Measurements from ENCODE around the gene GPR137. TPM values are rescaled to one million over a fixed set of nuclear protein-coding genes. Genes with fewer than 3 reads are reported as not detected.

The GPR137 gene
- total and polyA plus RNA-seq, 9 of the 15 experiments (the other 6 are each of a cell fraction or from before 2014, with no cell fraction given): 0.32 to 26.7 (median 10.7) TPM

GRCh38 chr11:64320556-64320955, 34.9 kb downstream of the GPR137 start:
- no peak for FAIRE-seq
- no peak for TF ChIP-seq KDM1A (IDR thresholded peaks at IDR 0.05)
- no peak for TF ChIP-seq IRF9 (tag; IDR thresholded peaks at IDR 0.05)
- no peak for TF ChIP-seq ATF7 (IDR thresholded peaks at IDR 0.05)
- no peak for TF ChIP-seq SRSF9 (IDR thresholded peaks at IDR 0.05; ENCODE audit: borderline replicate concordance, low read depth, low read length)
- TF ChIP-seq ZNF239 (CRISPR knock-in tag; IDR thresholded peaks at IDR 0.05): no peak
- TF ChIP-seq TRIM28 (IDR thresholded peaks at IDR 0.05): no peak
- TF ChIP-seq RFX7 (CRISPR knock-in tag; IDR thresholded peaks at IDR 0.05): no peak
- no peak for TF ChIP-seq ZKSCAN1 (IDR thresholded peaks at IDR 0.05; ENCODE audit: low read depth, low read length)
- TF ChIP-seq KAT7 (CRISPR knock-in tag; IDR thresholded peaks at IDR 0.05; ENCODE audit: borderline replicate concordance): no peak
- no peak for TF ChIP-seq HNRNPLL (IDR thresholded peaks at IDR 0.05; ENCODE audit: low read depth, low read length, poor library complexity, severe bottlenecking)
- TF ChIP-seq ZNF23 (CRISPR knock-in tag; IDR thresholded peaks at IDR 0.05): no peak
- no peak for TF ChIP-seq KAT2B (IDR thresholded peaks at IDR 0.05; ENCODE audit: low read depth, low read length)
- TF ChIP-seq GATAD2A (IDR thresholded peaks at IDR 0.05): no peak
- no peak for TF ChIP-seq ZFP91 (CRISPR knock-in tag; IDR thresholded peaks at IDR 0.05)
- no peak for TF ChIP-seq ZNF165 (CRISPR knock-in tag; IDR thresholded peaks at IDR 0.05; ENCODE audit: borderline replicate concordance)
- TF ChIP-seq ZHX1 (conservative IDR thresholded peaks at IDR 0.05; ENCODE audit: low read length): no peak
- intact Hi-C loops (cut with micrococcal nuclease): no loop called here
- no peak overlapping the region for H3K4me3 ChIP-seq
- H3K4me1 ChIP-seq (replicated peaks in 1 of 2; ENCODE audit: control insufficient read depth in 2 of 2, insufficient read depth in 2 of 2, low read length in 2 of 2): peaks cover 10 to 56% of the 10 kb centered on the region in 2 experiments; a peak in 4 of 5 replicates
- peaks cover 43% of the 10 kb centered on the region; the same call in 1 of the 3 replicates for H3K36me3 ChIP-seq (ENCODE audit: control insufficient read depth, insufficient read depth, low read length)
- H2AFZ ChIP-seq (ENCODE audit: low read depth, low read length): no peak overlapping the region
- POLR2A ChIA-PET: interaction anchor here (0.6 to 1.0 kb wide), 4 partner anchors 9 to 35 kb away, joined by 3 to 5 read pairs (median 4); no protein-coding TSS in a partner anchor
- DNase-seq (ENCODE audit: extremely low read depth in 1 of 4, low spot score in 3 of 4): no peak
- CTCF ChIA-PET (ENCODE audit: low intra/inter-chr PET ratio): no interaction called here
- no TSS peak for BruUV-seq (replicated peaks)
- H3K9me3 ChIP-seq (replicated peaks; ENCODE audit: control insufficient read depth, insufficient read depth, low read depth, low read length): no peaks in the 10 kb centered on the region
- H3K27me3 ChIP-seq (ENCODE audit: control insufficient read depth in 2 of 2, insufficient read depth in 2 of 2, low read length in 2 of 2): no peaks in the 10 kb centered on the region
- H3K79me2 ChIP-seq (ENCODE audit: control insufficient read depth, insufficient read depth, low read length): peaks cover 25% of the 10 kb centered on the region
- H4K20me1 ChIP-seq (replicated peaks; ENCODE audit: control insufficient read depth, insufficient read depth, low read length): no peaks in the 10 kb centered on the region
- peak overlapping the region in 1 of 2 experiments; percentile 57; a peak in 2 of 4 replicates for H3K9ac ChIP-seq (ENCODE audit: insufficient read depth in 1 of 2, low read depth in 2 of 2, low read length in 2 of 2)
- in situ Hi-C loops (cut with MboI): no loop called here
- no peak overlapping the region for H3K4me2 ChIP-seq (ENCODE audit: insufficient read depth, low read length)
- WGBS (ENCODE audit: insufficient coverage, low coverage, missing lambda C conversion rate): 83% methylated on average over 7 of the region's 7 CpGs
- no peak overlapping the region for H3K27ac ChIP-seq (ENCODE audit: extremely low read depth, low read depth, low read length)
- no peaks in the 10 kb centered on the region for H3K9me1 ChIP-seq (ENCODE audit: control insufficient read depth, insufficient read depth, low read length)
- no peak for ATAC-seq
